Activated naive CD8-positive, alpha-beta T cell (primary cell): Measurements from ENCODE around the gene SAMD4B.

Experiments
- H3K27ac Mint-ChIP-seq: one replicate; pipeline ENCODE4 v1.8.0; 2021; ENCODE audit warnings: mixed read lengths
- H3K27me3 Mint-ChIP-seq: one replicate; pipeline ENCODE4 v1.8.0; 2021; ENCODE audit warnings: mixed read lengths
- H3K36me3 Mint-ChIP-seq: one replicate; pipeline ENCODE4 v1.8.0; 2021; ENCODE audit warnings: mixed read lengths
- H3K4me1 Mint-ChIP-seq: one replicate; pipeline ENCODE4 v1.8.0; 2021; ENCODE audit warnings: low read depth, mixed read lengths
- H3K4me3 Mint-ChIP-seq: one replicate; pipeline ENCODE4 v1.8.0; 2021; ENCODE audit warnings: mild to moderate bottlenecking, mixed read lengths
- H3K9me3 Mint-ChIP-seq: one replicate; pipeline ENCODE4 v1.8.0; 2021; ENCODE audit warnings: low read depth, mixed read lengths

The SAMD4B gene

GRCh38 chr19:39381910-39382611 lies 39.8 kb downstream of the SAMD4B start:
- Mint-ChIP-seq H3K4me1 (peaks cover 4% of the 10 kb centered on the region), H3K9me3 (no peaks in the 10 kb centered on the region), H3K36me3 (peaks cover 4% of the 10 kb centered on the region), H3K27me3 (no peaks in the 10 kb centered on the region), H3K4me3 (no peak overlapping the region), H3K27ac (no peak overlapping the region)

GRCh38 chr19:39382991-39383828 lies 41.0 kb downstream of the SAMD4B start:
- H3K36me3 Mint-ChIP-seq, result peaks cover 4% of the 10 kb centered on the region
- H3K27ac Mint-ChIP-seq, result no peak overlapping the region
- H3K4me3 Mint-ChIP-seq, result no peak overlapping the region
- no peaks in the 10 kb centered on the region for H3K9me3 Mint-ChIP-seq
- H3K4me1 Mint-ChIP-seq, result peaks cover 4% of the 10 kb centered on the region
- H3K27me3 Mint-ChIP-seq, result no peaks in the 10 kb centered on the region

DNA sequence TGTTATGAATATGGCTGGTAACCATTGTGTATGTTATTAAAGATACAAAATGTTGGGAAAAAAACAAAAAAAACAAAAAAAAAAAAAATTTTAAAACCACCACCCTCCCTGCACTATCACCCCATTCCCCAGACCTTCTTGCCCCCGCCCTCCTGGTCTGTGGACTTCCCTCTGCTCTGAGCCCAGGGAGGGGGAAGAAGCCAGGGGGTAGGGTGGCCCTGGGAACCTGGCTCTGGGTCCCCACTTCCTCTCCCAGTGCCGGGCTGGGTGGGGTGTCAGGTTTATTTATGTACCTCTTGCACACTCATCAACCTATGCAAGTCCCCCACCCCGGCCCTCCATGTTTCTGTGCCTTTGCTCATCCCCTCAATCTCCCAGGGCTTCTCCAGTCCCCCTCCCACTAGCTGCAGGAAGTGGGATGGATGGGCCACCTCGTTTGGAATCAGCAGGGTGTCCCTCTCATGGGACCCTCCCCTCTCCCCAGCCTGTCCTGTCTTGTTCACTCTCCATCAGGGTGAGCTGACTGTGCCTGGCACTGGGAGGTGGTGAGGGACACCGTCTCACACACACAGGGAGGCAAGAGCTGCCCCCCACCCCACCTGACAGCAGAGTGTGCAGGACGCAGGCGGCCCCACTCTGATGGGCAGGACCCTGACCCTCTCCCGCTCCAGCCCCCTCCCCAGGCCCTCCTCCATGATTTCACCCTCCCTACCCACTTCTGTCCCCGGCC lies 42.8 kb downstream of the SAMD4B start:
- no peak overlapping the region for H3K27ac Mint-ChIP-seq
- peaks cover 12% of the 10 kb centered on the region for H3K4me1 Mint-ChIP-seq
- H3K4me3 Mint-ChIP-seq, result no peak overlapping the region
- H3K9me3 Mint-ChIP-seq, result no peaks in the 10 kb centered on the region
- peaks cover 8% of the 10 kb centered on the region for H3K36me3 Mint-ChIP-seq
- no peaks in the 10 kb centered on the region for H3K27me3 Mint-ChIP-seq

DNA sequence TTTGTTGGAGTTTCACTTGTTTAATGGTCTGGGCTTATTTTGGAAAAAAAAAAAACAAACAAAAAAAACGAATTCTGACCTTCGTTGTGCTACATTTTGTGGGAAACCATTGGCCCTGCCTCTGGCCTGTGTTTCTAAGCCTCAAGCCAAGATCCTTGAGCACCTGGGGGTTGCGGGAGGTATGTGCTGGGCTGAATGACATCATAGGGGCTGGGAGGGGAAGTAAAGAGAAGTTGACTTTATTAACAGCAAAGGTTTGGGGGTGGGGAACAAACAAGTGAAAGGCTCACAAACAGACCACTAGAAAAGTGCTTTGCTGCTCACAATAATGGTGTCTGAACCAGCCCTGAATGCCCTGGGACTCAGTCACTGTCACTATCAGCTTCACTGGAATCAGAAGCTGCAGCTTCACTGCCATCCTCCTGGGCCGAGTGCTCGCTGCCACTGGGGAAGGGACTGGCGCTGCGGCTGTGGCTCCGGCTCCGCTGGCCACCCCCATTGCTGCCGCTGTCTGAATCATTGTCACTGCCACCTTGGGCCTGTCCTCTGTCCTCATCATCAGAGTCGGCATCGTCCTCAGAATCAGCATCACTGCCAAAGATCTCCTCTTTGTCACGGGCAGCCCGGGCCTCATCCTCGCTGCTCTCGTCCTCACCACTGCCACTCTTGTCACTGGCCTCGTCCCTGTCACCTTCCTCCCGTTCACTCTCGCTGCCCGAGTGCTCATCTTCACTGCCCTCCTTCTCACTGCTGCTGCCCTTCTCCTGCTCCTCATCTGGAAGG lies 43.6 kb downstream of the SAMD4B start:
- H3K4me1 Mint-ChIP-seq, result peaks cover 17% of the 10 kb centered on the region
- no peaks in the 10 kb centered on the region for H3K27me3 Mint-ChIP-seq
- peaks cover 6% of the 10 kb centered on the region for H3K36me3 Mint-ChIP-seq
- no peak overlapping the region for H3K4me3 Mint-ChIP-seq
- peak overlapping the region; percentile 42 for H3K27ac Mint-ChIP-seq
- no peaks in the 10 kb centered on the region for H3K9me3 Mint-ChIP-seq

- Mint-ChIP-seq H3K36me3 (peaks cover 4% of the 10 kb centered on the region), H3K4me3 (no peak overlapping the region), H3K27ac (no peak overlapping the region), H3K4me1 (peaks cover 24% of the 10 kb centered on the region), H3K9me3 (no peaks in the 10 kb centered on the region), H3K27me3 (no peaks in the 10 kb centered on the region)
Measured at GRCh38 chr19:39386557-39386956, 44.3 kb downstream of the SAMD4B start.

DNA sequence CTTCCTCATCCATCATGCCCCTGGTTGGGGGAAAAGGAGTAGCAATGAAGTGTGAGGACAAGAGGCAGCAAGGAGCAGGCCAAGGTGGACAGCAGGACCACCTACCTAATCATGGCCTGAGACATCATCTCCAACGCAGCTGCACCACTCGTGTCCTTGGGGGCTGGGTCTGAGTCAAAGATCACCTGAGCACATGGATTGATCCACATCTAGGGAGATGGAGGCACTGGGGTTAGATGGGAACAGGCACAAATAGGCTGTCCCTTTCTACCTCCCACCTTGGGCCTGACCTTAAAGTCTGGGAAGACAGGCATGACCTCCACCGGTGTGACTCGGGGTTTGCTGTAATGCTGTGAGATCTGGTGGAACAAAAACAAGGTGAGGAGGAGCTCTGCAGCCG lies 46.4 kb downstream of the SAMD4B start:
- Mint-ChIP-seq H3K4me3 (no peak overlapping the region), H3K4me1 (peaks cover 33% of the 10 kb centered on the region), H3K9me3 (no peaks in the 10 kb centered on the region), H3K27me3 (no peaks in the 10 kb centered on the region), H3K27ac (peak overlapping the region; percentile 87), H3K36me3 (peaks cover 4% of the 10 kb centered on the region)

DNA sequence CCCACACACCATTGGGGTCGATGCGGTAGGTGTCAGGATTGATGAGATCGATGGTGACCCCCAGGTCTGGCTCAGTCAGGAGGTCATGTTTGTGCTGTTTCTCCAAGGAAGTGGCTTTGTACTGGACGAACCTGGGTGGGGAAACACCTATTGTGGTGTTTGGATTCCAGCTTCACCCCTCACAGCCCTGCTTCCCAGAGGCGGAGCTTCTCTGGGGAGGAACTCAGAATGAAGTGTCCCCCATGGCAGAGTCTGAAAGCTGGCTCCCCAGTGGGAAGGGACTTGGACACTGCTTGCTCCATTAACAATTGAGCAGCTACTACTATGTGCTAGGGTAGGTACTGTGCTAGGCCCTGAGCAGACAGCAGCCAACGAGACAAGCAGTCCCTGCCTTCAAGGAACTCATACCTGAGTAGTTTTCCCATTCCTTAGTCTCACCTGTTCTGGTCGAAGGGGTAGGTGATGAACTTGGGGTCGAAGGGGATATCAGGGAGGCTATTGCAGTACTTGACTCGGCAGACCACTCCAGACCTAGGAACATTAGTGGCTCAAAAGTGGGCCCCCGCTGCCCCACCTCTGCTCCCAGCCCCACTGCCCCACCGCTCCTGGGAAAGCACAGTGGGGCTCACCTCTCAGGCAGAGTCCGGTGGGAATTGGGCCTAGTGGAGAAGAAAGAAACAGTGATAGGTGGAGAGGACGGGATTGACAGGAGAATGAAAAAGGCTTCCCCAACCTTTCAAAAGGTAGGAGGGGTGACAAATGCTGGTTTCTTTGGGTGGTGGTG lies 47.6 kb downstream of the SAMD4B start:
- peak overlapping the region; percentile 87 for H3K27ac Mint-ChIP-seq
- no peaks in the 10 kb centered on the region for H3K27me3 Mint-ChIP-seq
- peaks cover 4% of the 10 kb centered on the region for H3K36me3 Mint-ChIP-seq
- H3K4me3 Mint-ChIP-seq, result peak overlapping the region; percentile 93
- peaks cover 33% of the 10 kb centered on the region for H3K4me1 Mint-ChIP-seq
- no peaks in the 10 kb centered on the region for H3K9me3 Mint-ChIP-seq

- Mint-ChIP-seq H3K4me1 (peaks cover 37% of the 10 kb centered on the region), H3K27me3 (no peaks in the 10 kb centered on the region), H3K27ac (peak overlapping the region; percentile 87), H3K9me3 (no peaks in the 10 kb centered on the region), H3K4me3 (peak overlapping the region; percentile 93), H3K36me3 (peaks cover 4% of the 10 kb centered on the region)
Measured at GRCh38 chr19:39390451-39390750, 48.2 kb downstream of the SAMD4B start.

- peak within 1 kb of the TSS; percentile 87 for H3K27ac Mint-ChIP-seq
- peak within 1 kb of the TSS; percentile 93 for H3K4me3 Mint-ChIP-seq
- H3K4me1 Mint-ChIP-seq, result peaks cover 35% of the 10 kb centered on the region
- no peaks in the 10 kb centered on the region for H3K27me3 Mint-ChIP-seq
- no peaks in the 10 kb centered on the region for H3K9me3 Mint-ChIP-seq
- peaks cover 4% of the 10 kb centered on the region for H3K36me3 Mint-ChIP-seq
Measured at GRCh38 chr19:39390751-39391437, 48.7 kb downstream of the SAMD4B start, which contains the start of the genes MED29 and PAF1. TSS of gene MED29 (plus strand) at chr19:39391378. CDS start at chr19:39391423, 45 bp downstream. TSS of gene PAF1 (minus strand) at chr19:39391106. CDS start at chr19:39390864, 242 bp downstream.

GRCh38 chr19:39397360-39398296 lies 55.4 kb downstream of the SAMD4B start:
- no peaks in the 10 kb centered on the region for H3K9me3 Mint-ChIP-seq
- no peaks in the 10 kb centered on the region for H3K27me3 Mint-ChIP-seq
- H3K36me3 Mint-ChIP-seq, result no peaks in the 10 kb centered on the region
- H3K27ac Mint-ChIP-seq, result peak overlapping the region; percentile 93
- H3K4me1 Mint-ChIP-seq, result peaks cover 58% of the 10 kb centered on the region
- peak overlapping the region; percentile 77 for H3K4me3 Mint-ChIP-seq

DNA sequence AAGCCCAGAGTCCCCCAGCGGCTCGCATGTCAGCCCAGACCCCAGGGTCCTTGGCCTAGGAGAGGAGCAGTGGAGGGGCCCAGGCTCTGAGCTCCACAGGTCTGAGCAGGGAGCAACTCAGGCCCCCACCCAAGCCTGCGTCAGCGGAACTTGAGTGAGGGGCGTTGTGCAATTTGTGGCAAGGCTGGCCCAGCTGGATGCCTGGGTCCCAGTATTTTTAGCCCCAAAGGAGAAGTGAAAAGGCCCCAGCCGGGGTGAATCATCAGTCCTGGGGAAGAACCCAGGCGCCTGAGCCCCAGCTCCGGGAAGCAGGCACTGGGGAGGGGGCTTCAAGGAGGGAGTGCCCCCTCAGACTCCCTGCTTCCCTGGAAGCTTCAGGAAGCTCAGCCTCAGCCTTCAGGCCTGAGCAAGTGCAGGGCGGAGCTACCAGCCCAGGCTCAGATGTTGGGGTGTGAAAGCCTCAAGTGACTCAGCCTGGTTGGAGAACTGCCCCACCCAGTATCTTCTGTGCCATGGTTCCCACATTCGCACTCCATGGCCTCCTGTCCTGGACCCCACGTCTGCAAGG lies 56.2 kb downstream of the SAMD4B start:
- no peaks in the 10 kb centered on the region for H3K9me3 Mint-ChIP-seq
- H3K4me1 Mint-ChIP-seq, result peaks cover 55% of the 10 kb centered on the region
- H3K27me3 Mint-ChIP-seq, result no peaks in the 10 kb centered on the region
- H3K36me3 Mint-ChIP-seq, result no peaks in the 10 kb centered on the region
- H3K4me3 Mint-ChIP-seq, result peak overlapping the region; percentile 77
- H3K27ac Mint-ChIP-seq, result peak overlapping the region; percentile 93

GRCh38 chr19:39399668-39400050 lies 57.4 kb downstream of the SAMD4B start:
- H3K4me3 Mint-ChIP-seq, result peak overlapping the region; percentile 24
- no peaks in the 10 kb centered on the region for H3K27me3 Mint-ChIP-seq
- peak overlapping the region; percentile 67 for H3K27ac Mint-ChIP-seq
- no peaks in the 10 kb centered on the region for H3K36me3 Mint-ChIP-seq
- H3K9me3 Mint-ChIP-seq, result no peaks in the 10 kb centered on the region
- peaks cover 60% of the 10 kb centered on the region for H3K4me1 Mint-ChIP-seq
